Nucleus accumbens (tissue), 56 donors: ENCODE results near the gene MAPK8.

Experiments
- DNase-seq, 56 donors: peaks; one replicate each; lab custom pipeline; 2025; lab: John Stamatoyannopoulos, UW

The MAPK8 gene

DNA sequence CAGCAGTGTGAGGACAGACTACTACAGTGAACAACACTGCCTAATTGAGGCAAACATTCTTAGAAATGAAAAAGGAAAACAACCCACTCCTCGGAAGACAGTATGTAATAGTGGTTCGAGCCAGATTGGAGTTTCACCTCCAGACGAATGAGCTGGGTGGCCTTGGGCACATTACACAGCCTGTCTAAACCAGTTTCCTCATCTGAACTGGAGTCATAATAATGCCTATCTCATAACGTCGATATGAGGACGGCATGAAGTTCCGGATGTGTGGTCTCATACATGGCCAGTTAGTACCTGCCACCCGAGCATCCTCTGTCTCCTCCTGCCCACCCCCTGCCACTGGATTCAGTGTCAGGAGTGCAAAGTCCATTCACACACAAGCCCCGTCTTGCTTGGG is 16.2 kb upstream of the MAPK8 start:
- DNase-seq: no peak

DNA sequence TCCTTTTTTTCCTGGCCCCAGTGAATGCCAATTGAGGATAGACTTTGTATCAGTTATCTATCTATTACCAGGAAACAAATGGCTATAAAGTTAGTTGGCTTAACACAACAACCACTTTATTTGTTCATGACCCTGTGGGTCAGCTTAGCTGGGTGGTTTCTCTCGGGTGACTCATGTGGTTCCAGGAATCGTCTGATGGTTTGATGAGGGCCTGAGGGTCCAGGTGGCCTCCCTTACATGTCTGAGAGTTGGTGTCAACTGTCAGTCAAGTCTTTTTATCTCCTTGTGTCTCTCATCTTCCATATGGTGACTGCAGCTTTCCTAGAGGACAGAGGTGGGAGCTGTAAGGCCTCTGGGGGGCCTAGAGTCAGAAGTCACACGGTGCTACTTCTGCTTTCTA is 15.3 kb upstream of the MAPK8 start:
- no peak for DNase-seq

DNA sequence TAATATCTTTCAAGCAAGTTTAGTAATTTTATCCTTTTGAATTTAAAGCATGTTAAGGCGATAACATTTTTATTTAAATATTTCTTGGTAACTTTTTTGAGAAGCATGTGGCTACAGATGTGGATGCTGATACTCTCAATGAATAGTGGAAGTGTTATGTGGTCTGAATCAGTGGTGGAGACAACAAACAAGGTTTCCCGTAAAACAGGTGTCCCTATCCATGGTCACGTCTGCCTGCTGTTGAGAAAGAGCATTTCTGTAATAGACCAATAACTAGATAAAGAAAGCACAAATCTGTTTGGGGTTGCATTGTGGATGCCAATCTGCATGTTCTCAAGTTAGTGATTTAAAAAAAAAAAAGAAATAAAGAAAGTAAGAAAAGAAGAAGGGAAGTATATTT is 13.9 kb upstream of the MAPK8 start:
- DNase-seq: no peak

DNA sequence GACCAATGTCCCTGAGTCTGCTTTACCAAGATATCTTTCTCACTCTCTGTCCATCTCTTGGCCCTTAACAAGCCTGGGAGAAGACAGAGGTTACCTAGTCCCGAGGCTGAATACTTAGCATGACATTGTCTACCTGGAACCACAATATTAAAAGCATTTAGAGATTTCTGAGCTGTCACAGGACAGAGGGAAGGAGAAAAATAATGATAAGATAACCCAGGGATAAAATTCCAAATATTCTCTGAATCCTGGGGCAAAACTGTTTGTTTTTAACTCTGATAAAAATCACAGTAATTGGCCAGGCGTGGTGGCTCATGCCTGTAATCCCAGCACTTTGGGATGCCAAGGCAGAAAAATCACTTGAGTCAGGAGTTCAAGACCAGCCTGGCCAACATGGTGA is 12.0 kb upstream of the MAPK8 start:
- no peak for DNase-seq

DNA sequence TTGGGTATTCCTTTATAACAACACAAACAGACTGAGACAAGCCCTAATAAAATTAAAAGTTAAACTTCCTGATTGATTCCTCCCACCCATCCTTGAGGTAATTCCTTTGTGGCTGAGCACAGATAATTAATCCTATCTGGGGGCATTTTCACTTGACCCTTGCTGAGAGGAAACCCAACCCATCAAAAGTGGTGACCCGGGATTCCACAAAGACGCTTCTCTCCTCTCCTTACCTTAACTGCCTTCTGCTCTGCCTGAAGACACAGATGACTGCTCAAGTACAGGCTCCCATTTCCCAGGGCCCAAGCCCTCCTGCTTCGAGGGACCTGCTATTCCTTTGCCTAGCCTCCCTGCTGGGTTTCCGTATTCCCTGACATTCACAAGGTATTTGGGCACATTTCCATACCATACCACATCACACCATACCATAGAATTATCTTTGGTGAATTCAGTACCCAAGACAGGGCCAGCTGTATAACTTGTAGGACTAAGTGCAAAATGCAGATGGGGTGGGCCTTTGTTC is 9.8 kb upstream of the MAPK8 start:
- no peak for DNase-seq

DNA sequence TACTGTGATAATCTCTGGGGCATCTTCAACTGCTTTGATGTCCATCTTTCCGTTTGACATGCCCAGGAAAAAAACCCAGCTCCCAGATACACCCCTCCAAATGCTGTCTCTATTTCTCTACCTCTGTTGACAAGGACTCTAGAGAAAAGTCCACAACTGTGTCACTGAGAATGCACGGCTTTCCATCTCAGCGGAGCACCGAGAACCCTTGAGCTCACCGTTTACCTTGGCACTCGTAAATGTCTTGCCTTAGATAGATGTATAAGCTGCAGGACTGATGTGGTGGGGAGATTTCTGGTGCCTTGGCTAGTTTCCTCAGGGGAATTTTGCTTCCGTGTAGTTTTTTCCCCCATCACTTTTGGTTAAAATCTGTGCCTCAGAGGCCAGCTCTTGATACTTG is 7.4 kb upstream of the MAPK8 start:
- no peak for DNase-seq

DNA sequence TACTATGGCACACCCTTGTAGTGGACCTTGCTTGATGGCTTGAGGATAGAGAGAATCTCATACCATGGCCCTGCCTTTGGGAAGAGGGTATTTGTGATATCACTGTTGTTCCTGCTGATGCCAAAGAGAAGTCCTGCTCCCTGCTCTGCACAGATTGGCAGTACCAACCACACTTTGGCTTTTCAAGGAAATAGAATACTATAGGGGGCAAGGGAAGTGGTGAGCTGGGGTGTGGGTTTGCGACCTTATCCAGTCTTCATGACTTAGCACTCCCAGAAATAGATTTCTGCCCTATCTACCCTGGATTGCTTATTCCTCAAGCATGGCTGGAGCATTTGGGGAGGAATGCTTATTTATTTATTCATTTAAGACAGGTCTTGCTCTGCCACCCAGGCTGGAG is 6.8 kb upstream of the MAPK8 start:
- DNase-seq: no peak

DNA sequence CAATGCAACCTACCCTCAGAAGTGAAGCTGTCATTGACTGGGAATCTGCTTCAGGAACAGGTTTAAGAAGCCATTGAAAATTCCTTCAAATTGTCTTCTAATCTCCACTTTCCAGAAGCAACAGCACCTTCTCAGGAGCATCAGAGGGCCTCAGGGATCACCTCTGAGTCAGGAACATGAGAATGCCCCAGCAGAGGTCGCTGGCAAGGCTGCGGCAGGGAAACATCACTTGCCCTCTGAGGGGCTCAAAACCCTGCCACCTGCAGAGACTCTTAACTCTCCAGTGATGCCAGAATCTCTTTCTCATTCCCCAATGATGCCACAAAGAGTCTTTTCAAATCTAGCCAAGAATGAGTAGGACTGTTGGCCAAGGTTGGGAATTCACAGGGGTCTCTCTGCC is 5.9 kb upstream of the MAPK8 start:
- peak in 2 of 56 donors; percentile 5 to 8 for DNase-seq

DNA sequence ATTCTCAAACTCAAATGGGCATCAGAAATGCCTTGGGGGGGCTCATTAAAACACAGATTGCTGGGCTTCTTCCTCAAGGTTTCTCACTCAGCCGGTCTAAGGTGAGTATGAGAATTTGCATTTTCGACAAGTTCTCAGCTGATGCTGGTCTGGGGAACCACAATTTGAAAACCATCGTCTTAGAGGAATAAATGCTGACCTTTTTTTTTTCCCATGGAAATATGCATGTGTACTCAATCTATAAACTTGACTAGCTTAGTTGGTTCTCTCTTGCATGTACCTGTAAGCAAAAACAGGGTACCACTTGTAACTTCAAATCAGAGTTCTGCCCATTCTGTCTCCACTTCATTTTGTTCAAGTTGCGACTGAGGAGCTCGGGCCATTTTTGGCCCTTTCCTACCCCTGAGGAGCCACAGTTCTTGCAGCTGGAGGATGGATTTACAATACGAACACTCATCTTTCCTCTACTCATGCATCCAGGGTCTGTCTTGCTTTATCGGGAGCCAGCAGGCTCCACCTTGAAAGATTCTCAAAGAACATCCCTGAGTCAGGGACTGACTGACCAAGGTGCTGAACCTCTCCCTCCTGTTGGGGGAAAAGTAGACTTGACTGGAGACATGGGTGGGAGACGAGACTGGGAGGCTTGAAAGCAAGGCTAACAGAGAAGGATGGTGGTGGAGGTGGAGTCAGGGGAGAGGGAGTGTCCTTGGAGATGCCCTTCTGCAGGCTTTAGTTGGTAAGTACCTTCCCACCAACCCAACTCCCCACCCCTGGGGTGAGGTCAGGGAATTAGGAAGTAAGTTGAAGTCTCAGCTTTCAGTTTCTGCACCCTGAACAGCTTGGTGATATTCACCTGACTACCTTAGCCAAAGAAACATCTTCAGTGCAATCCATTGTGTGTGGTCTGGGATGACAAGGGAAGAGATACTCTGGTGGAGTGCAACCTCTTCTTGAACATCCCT is 3.7 kb upstream of the MAPK8 start:
- no peak for DNase-seq

DNA sequence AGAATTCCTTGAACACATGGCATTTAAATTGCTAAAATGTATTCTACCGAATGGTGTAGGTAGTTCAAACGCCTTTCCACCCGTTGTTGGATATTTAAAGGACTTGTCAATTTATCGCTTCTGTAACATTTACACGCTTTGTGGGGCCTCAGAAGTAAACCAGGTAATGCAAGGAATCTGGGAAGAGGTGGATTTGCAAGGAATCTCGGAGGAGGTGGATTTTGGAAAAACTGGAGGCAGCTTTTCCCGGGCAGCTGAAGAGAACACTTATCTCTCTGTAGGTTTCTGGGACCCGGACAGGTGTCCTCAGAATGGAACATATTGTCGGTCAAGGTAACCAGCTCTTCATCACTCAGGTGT is 592 bp upstream of the MAPK8 start:
- no peak for DNase-seq

DNA sequence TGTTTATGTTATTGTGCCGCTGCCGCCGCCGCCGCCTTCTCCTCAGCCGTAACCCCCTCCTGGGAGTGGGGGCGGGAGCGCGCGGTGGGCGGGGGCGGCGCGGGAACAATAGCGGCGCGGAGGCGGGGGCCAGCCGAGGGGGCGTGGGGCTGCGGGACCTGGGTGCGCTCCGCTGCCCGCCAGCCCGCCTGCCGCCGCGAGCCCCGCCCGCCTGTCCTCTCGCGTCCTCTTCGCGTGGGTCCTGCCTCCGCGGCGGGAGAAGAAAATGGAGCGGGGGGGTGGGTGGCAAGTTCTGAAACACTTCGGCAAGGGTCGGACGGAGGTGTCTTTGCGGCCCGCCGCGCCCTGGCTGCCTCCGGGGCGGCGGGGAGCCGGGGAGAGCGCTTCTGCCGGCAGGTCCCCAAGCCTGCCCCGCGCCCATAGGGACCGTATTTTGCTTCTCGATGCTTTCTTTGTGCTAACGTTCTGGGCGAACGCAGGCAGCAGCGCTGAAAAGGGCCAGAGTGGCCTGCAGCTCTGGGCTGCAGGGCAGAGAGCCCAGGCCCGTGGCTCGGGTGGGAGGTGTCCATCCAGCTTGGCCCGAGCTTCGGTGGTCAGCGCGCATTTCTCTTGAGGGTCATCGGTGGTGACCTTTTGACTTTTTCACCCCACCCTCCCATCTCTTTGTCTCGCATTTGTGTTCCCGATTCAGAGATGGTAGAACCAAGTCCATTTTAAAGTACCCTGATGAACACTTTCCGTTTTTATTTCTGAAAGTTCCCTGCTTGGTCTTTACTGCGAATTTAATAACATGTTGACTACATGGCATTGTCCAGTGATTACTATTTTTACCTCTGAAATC is 613 bp downstream of the MAPK8 start:
- DNase-seq: peak in 42 of 56 donors; percentile 39 to 88 (median 70)

DNA sequence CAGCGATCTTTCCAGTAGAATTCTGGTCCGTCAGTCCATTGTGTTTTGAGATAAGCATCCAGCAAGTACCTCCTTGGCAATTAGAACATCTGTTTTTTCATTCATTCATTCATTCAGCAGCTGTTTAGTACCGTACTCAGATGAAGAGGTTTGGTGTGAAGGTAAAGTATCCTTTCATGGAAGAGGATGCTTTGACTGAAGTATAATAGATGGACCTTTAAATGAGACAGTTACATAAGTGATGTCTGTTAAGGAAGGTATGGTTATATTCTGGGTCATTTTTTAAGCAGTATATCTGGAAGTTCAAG is 1.2 kb downstream of the MAPK8 start:
- no peak for DNase-seq

DNA sequence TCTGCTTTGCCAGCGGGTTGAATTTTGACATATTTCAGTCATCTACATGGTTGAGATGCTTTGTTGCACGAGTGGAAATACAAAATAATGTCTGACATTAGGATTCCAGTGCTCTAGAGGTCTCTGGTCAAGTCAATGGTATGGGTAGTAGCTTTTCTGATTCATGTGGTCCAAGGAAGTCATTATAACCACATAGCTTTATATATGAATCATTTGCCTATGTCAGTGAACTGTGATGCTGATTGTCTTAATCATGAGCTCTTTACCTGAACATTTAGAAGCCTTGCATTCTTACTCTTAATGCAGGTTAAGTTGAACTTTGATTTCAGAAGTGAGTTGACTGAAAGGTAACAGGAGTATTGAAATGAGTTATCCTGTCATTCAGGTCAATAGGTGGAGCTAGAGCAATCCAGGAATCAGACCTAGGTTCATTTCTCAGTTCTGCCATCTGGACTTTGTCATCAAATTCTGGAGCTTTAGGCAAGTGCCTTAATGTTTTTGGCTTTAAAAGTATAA is 3.3 kb downstream of the MAPK8 start:
- no peak for DNase-seq

DNA sequence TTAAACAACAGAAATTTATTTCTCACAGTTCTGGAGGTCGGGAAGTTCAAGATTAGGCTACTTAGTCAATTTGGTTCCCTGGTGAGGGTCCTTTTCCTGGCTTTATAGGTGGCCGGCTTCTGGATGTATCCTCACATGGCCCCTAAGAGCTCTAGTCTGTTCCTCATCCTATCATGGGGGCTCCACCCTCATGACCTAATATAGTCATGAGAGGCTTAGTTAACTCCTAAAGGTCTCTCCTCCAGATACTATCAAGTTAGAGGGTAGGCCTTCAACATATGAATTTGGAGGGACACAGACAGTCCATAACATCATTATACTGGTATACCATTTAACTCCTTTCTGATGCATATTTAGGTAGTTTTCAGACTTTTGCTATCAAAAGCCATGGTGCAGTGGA is 7.6 kb downstream of the MAPK8 start:
- no peak for DNase-seq

DNA sequence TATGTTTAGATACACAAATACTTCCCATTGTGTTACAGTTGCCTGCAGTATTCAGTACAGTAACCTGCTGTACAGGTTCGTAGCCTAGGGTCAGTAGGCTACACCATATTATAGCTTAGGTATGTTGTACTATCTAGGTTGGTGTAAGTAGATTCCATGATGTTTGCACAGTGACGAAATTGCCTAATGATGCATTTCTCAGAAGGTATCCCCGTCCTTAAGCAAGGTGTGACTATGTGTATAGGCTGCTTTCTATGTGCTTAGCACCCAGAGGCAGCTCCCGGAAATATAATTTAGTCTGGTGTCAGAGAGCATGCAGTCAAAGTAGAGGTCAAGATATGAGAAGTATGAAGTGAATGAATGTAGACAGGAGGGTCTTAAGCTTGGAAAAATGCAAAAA is 9.8 kb downstream of the MAPK8 start:
- DNase-seq: no peak

DNA sequence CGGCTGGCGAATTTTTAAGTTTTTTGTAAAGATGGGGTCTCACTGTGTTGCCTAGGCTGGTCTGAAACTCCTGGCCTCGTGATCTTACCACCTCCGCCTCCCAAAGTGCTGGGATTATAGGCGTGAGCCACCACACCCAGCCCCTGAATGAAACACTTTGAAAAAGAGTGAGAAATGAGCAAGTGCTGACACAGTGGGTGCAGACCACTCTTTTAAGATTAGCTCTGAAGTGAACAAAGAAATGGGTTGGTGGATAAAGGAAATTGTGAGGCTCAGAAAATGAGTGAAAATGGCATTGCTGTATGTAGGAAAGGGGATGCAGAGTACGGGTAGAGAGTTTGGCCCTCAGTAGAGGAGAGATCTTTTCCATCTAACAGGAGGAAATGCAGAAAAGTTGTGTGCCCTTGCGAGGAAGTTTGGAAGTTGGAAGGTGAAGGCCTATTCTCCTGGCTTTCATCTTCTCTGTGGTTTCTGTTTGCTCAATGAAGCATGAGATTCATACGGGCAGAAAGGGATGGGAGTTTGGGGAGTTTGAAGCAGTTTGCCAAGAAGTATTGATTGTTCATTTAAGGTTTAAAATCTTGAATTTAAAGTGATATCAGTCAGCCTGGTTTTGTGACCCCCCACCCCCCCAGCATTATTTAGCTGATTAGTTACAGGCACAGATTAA is 11.0 kb downstream of the MAPK8 start:
- no peak for DNase-seq

DNA sequence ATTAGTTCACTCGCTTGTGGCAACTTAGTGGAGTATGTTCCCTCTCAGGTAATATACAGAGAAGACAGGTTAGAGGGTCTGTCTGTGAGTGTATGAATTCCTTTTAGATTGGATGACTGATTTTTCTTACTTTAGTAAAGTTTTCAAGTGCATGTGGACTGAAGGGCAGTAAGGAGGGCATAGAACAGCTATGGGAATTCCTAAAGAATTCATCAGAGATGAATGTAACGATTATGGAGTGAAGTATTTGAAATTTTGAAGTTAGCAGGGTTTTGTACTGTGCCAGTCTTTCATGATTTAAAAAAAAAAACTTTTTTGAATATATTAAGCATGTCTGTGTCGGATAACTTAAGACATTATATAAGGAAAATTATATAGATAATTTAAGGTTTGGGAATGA is 15.5 kb downstream of the MAPK8 start:
- DNase-seq: no peak

DNA sequence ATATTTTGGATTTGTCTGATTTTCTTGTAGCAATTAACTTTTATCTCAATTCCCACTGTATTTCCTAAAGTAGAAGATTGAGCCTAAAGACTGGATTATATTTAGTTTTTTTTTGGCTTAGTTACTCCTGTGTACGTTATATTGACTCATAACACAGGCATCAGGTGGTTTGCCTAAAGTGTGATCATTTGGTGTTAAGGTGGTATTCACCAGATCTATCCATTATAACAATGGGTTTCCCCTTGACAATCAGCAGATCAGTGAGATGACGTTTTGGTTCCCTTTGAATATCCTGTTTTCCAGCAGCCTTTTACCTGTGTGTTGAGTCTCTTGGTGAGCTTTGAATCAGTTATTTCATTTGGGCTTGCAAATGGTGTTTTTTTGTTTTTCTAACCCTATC is 18.1 kb downstream of the MAPK8 start:
- DNase-seq: no peak

DNA sequence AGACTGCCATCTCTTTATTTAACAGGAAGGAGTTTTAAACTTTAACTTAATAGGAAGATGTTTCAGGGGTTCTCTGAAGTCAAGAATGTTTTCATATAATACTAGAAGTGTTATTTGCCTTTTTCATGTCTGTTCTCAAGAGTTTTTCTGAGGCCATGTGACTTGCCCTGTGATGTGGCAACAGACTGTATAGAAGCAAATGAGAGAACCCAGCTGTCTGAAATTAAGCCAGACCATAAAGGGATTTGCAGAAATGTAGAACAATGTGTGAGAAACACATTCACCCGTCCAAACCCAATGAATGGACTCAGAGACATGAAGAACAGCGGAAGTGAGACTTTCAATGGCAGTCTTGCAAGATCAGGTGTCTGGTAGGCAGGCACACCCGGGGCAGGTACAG is 23.8 kb downstream of the MAPK8 start:
- no peak for DNase-seq

DNA sequence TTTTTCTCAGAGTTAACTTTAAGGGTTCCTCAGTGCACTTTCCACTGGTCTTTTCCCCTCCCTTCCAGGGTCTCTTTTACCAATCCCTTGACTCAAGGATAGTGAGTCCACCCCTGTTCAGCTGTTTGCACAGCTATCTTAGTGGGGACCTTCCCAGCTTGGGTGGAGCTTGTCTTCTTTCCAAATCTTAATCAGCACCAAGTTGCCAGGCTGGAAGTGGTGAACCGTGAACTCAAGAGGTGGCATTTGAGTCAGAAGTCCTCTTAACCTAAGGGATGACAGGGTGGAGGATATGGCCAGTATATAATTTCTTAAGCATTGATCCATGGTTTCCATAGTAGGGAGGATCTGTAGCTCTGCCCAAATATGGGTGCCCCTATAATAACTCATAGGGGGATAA is 25.0 kb downstream of the MAPK8 start:
- DNase-seq: no peak
